ENCODE data around the gene COQ8A. TPM values are rescaled to one million over a fixed set of nuclear protein-coding genes. Genes with fewer than 3 reads are reported as not detected.

Gene COQ8A
- total and polyA plus RNA-seq, 2 experiments from 2014 or later, result 25.2 to 37.4 TPM

GRCh38 chr1:226943927-226944326 is 3.8 kb downstream of the COQ8A start:
- Mint-ChIP-seq H3K9me3 (peaks cover 5% of the 10 kb centered on the region; the same call in 2 of the 3 replicates), H3K36me3 (ENCODE audit: low read depth) (peaks cover 7% of the 10 kb centered on the region), H3K4me1 (peaks cover 52% of the 10 kb centered on the region), H3K27ac (no peak overlapping the region), H3K27me3 (ENCODE audit: insufficient read depth, low read depth, poor library complexity) (peaks cover 26% of the 10 kb centered on the region), H3K4me3 (no peak overlapping the region)
- H2AFZ ChIP-seq, result no peak overlapping the region
- 0 out of 2 replicates have a peak, but pooled peaks cover 4% of the 10 kb centered on the region for H3K27me3 ChIP-seq (ENCODE audit: insufficient read depth)
- peaks cover 74% of the 10 kb centered on the region for H3K79me2 ChIP-seq (replicated peaks; ENCODE audit: insufficient read depth)
- TF ChIP-seq POLR2AphosphoS5 (IDR thresholded peaks at IDR 0.05; ENCODE audit: low read depth), result no peak
- TF ChIP-seq NANOG (IDR thresholded peaks at IDR 0.05; ENCODE audit: borderline replicate concordance), result no peak
- no peak for TF ChIP-seq REST (IDR thresholded peaks at IDR 0.05; ENCODE audit: unreplicated experiment)
- TF ChIP-seq EZH2phosphoT487 (IDR thresholded peaks at IDR 0.05; ENCODE audit: unreplicated experiment), result no peak
- TF ChIP-seq STAT1 (IDR thresholded peaks at IDR 0.05; ENCODE audit: unreplicated experiment), result no peak
- no peak for TF ChIP-seq CTCF (conservative IDR thresholded peaks at IDR 0.05; ENCODE audit: low read depth in 2 of 2)
- no peak for TF ChIP-seq ZNF331 (CRISPR knock-in tag; IDR thresholded peaks at IDR 0.05; ENCODE audit: low read depth)
- TF ChIP-seq CREB1 (CRISPR knock-in tag; IDR thresholded peaks at IDR 0.05; ENCODE audit: low read depth), result no peak
- TF ChIP-seq ETS1 (IDR thresholded peaks at IDR 0.05), result no peak
- TF ChIP-seq EZH2 (IDR thresholded peaks at IDR 0.05; ENCODE audit: low read depth, unreplicated experiment), result no peak
- TF ChIP-seq ZNF114 (CRISPR knock-in tag; IDR thresholded peaks at IDR 0.05), result no peak
- TF ChIP-seq ZNF462 (CRISPR knock-in tag; IDR thresholded peaks at IDR 0.05), result no peak
- no peak for TF ChIP-seq JUNB (IDR thresholded peaks at IDR 0.05; ENCODE audit: unreplicated experiment)
- no peak overlapping the region for H3K27ac ChIP-seq (ENCODE audit: low read depth)
- no peak for DNase-seq (ENCODE audit: low spot score)
- H4K20me1 ChIP-seq (replicated peaks; ENCODE audit: insufficient read depth), result peaks cover 8% of the 10 kb centered on the region; the same call in 1 of the 2 replicates
- no peak overlapping the region for H3K4me3 ChIP-seq
- H3K36me3 ChIP-seq (ENCODE audit: insufficient read depth), result no peaks in the 10 kb centered on the region
- peaks cover 31% of the 10 kb centered on the region for H3K4me1 ChIP-seq (ENCODE audit: insufficient read depth)
- 0 out of 2 replicates have a peak, but pooled peaks cover 5% of the 10 kb centered on the region for H3F3A ChIP-seq (replicated peaks; ENCODE audit: low read depth)
- H3K4me2 ChIP-seq, result no peak overlapping the region
- ATAC-seq, result no peak
- H3K9me2 ChIP-seq (ENCODE audit: insufficient read depth), result no peaks in the 10 kb centered on the region
